HCT116 (cell line): ENCODE results near the gene EWSR1.
A peak's percentile ranks its signal among the peaks of the same experiment; 100 is the strongest.

Experiments used
- CTCF ChIP-seq, 3 experiments: fragments of 200-600 bp in 1 of 3; sonication (generic) in 1 of 3; IDR thresholded peaks in 2 of 3; conservative IDR thresholded peaks in 1 of 3; 2 replicates each; pipeline ENCODE4 v1.5.1; 2012 to 2017; ENCODE audit warnings: low read depth in 2 of 3, low read length in 2 of 3, antibody characterized with exemption in 1 of 3, borderline replicate concordance in 1 of 3, control low read depth in 1 of 3, mild to moderate bottlenecking in 1 of 3, mixed read lengths in 1 of 3, mixed run types in 1 of 3, moderate library complexity in 1 of 3; ENCODE audit not compliant: insufficient read depth in 1 of 3
- POLR2A ChIP-seq: IDR thresholded peaks from 2 replicates; pipeline ENCODE4 v1.7.0; 2011; ENCODE audit warnings: borderline replicate concordance; ENCODE audit not compliant: insufficient read depth, insufficient read length; ENCODE audit errors: extremely low read depth
- SIN3A ChIP-seq: IDR thresholded peaks from 2 replicates; pipeline ENCODE4 v1.6.1; 2012; ENCODE audit warnings: low read depth
- ZBTB33 ChIP-seq: IDR thresholded peaks from 2 replicates; pipeline ENCODE4 v1.6.1; 2011; ENCODE audit warnings: mild to moderate bottlenecking, low read length, moderate library complexity; ENCODE audit not compliant: insufficient replicate concordance; ENCODE audit errors: extremely low read depth

- no peak for TF ChIP-seq ZBTB33
- TF ChIP-seq CTCF (IDR thresholded peaks at IDR 0.05 in 2 of 3, conservative IDR thresholded peaks at IDR 0.05 in 1 of 3; ENCODE audit: borderline replicate concordance in 1 of 3, insufficient read depth in 1 of 3, low read depth in 2 of 3, low read length in 2 of 3): peak in 2 of 3 experiments; percentile 26 to 35; a peak in 2 of 6 replicates
- TF ChIP-seq POLR2A: no peak
- TF ChIP-seq SIN3A: no peak
Measured at GRCh38 chr22:29259253-29259899, 8.7 kb upstream of the EWSR1 start.
